H1 (cell line): ENCODE data around the gene HPS3. TPM values are rescaled to one million over a fixed set of nuclear protein-coding genes. Genes with fewer than 3 reads are reported as not detected.

Experiments used
- CTCF ChIA-PET: fragments of 300-600 bp; sonication (Branson Sonifier 250); formaldehyde crosslinking; loops from one replicate; lab custom pipeline; 2021; ENCODE audit not compliant: partially characterized antibody; lab: Charles Lee
- POLR2A ChIA-PET: fragments of 300-600 bp; sonication (Branson Sonifier 250); formaldehyde crosslinking; loops from one replicate; lab custom pipeline; 2021; ENCODE audit warnings: inconsistent platforms; ENCODE audit not compliant: partially characterized antibody; lab: Charles Lee
- DNase-seq, 2 experiments: peaks; one replicate each; pipeline versions ENCODE4 v3.0.0 to v3.0.0-alpha.2; 2010 to 2022; ENCODE audit warnings: low spot score in 2 of 2, low read depth in 1 of 2, mixed read lengths in 1 of 2
- FAIRE-seq: peaks from 2 replicates; lab custom pipeline; 2011; peaks lifted over from hg19 to GRCh38; lab: Jason Lieb, UNC
- H2AFZ ChIP-seq: 2 replicates; pipeline ENCODE4 v1.8.1; 2012; ENCODE audit warnings: low read length, inconsistent platforms
- H2AK5ac ChIP-seq: 2 replicates; pipeline ENCODE4 v1.6.1; 2013; ENCODE audit warnings: low read depth, low read length
- H2BK120ac ChIP-seq: replicated peaks from 2 replicates; pipeline ENCODE3; 2013; ENCODE audit warnings: low read depth, low read length, inconsistent platforms
- H2BK12ac ChIP-seq: 2 replicates; pipeline ENCODE4 v1.6.1; 2013; ENCODE audit warnings: low read depth, low read length
- H2BK15ac ChIP-seq: 2 replicates; pipeline ENCODE4 v1.6.1; 2013; ENCODE audit warnings: low read length
- H2BK20ac ChIP-seq: 2 replicates; pipeline ENCODE4 v1.6.1; 2013; ENCODE audit warnings: low read length
- H2BK5ac ChIP-seq: 2 replicates; pipeline ENCODE4 v1.6.1; 2013; ENCODE audit warnings: low read depth, low read length
- H3K14ac ChIP-seq: 2 replicates; pipeline ENCODE4 v1.6.1; 2013; ENCODE audit warnings: inconsistent platforms; ENCODE audit not compliant: insufficient read length
- H3K18ac ChIP-seq: 2 replicates; pipeline ENCODE4 v1.6.1; 2013; ENCODE audit warnings: low read length; ENCODE audit errors: extremely low read depth
- H3K23ac ChIP-seq: 2 replicates; pipeline ENCODE4 v1.6.1; 2013; ENCODE audit warnings: inconsistent platforms; ENCODE audit not compliant: insufficient read length
- H3K23me2 ChIP-seq: 2 replicates; pipeline ENCODE4 v1.6.1; 2013; ENCODE audit warnings: low read depth, low read length
- H3K27ac ChIP-seq: 2 replicates; pipeline ENCODE4 v1.6.1; 2011; ENCODE audit warnings: low read depth, low read length, inconsistent platforms
- H3K27me3 ChIP-seq, 4 experiments: replicated peaks in 1 of 4; 1 replicate in 1 of 4; 2 replicates in 3 of 4; pipeline versions ENCODE4 v1.6.1 to v1.8.1; 2011 to 2013; ENCODE audit warnings: low read length in 3 of 4, mild to moderate bottlenecking in 3 of 4, inconsistent platforms in 2 of 4, mixed read lengths in 2 of 4, moderate library complexity in 1 of 4; ENCODE audit not compliant: control insufficient read depth in 3 of 4, insufficient read depth in 3 of 4; ENCODE audit errors: extremely low read depth in 1 of 4
- H3K36me3 ChIP-seq, 4 experiments: 2 replicates each; pipeline versions ENCODE4 v1.6.1 to v1.8.1; 2011 to 2013; ENCODE audit warnings: mild to moderate bottlenecking in 4 of 4, low read length in 3 of 4, moderate library complexity in 2 of 4, control low read depth in 1 of 4, inconsistent platforms in 1 of 4; ENCODE audit not compliant: insufficient read depth in 4 of 4, control insufficient read depth in 2 of 4
- H3K4ac ChIP-seq: replicated peaks from 2 replicates; pipeline ENCODE3; 2013; ENCODE audit warnings: low read length, low read depth, mixed read lengths, inconsistent platforms; ENCODE audit not compliant: insufficient read length
- H3K4me1 ChIP-seq, 4 experiments: replicated peaks in 1 of 4; 1 replicate in 1 of 4; 2 replicates in 3 of 4; pipeline versions ENCODE4 v1.6.1 to v1.8.1; 2011 to 2013; ENCODE audit warnings: low read length in 3 of 4, inconsistent platforms in 2 of 4, mixed read lengths in 1 of 4; ENCODE audit not compliant: insufficient read depth in 4 of 4, control insufficient read depth in 3 of 4
- H3K4me2 ChIP-seq, 2 experiments: 2 replicates each; pipeline versions ENCODE4 v1.6.1 to v1.8.1; 2011 to 2013; ENCODE audit warnings: low read depth in 2 of 2, low read length in 2 of 2, control low read depth in 1 of 2, inconsistent platforms in 1 of 2, mild to moderate bottlenecking in 1 of 2; ENCODE audit not compliant: insufficient read depth in 1 of 2
- H3K4me3 ChIP-seq, 4 experiments: fragments of 200-600, 300-600 bp in 1 of 4; sonication (generic), shearing (Covaris generic), sonication (Bioruptor Twin) in 1 of 4; 2 replicates each; pipeline versions ENCODE4 v1.5.1 to v1.8.1; 2011 to 2016; ENCODE audit warnings: low read length in 4 of 4, low read depth in 3 of 4, control low read depth in 2 of 4, inconsistent platforms in 2 of 4, mild to moderate bottlenecking in 2 of 4, mixed read lengths in 1 of 4, moderate library complexity in 1 of 4; ENCODE audit not compliant: insufficient read depth in 2 of 4; ENCODE audit errors: extremely low read depth in 1 of 4
- H3K56ac ChIP-seq: replicated peaks from 2 replicates; pipeline ENCODE3; 2013; ENCODE audit warnings: low read depth, mild to moderate bottlenecking, mixed read lengths, low read length, inconsistent platforms; ENCODE audit not compliant: insufficient read length
- H3K79me1 ChIP-seq: 2 replicates; pipeline ENCODE4 v1.6.1; 2013; ENCODE audit warnings: low read depth, low read length, control low read depth
- H3K79me2 ChIP-seq, 2 experiments: 2 replicates each; pipeline versions ENCODE4 v1.6.1 to v1.8.1; 2012 to 2013; ENCODE audit warnings: low read length in 2 of 2, mild to moderate bottlenecking in 2 of 2, inconsistent platforms in 1 of 2; ENCODE audit not compliant: insufficient read depth in 2 of 2, control insufficient read depth in 1 of 2
- H3K9ac ChIP-seq, 4 experiments: replicated peaks in 1 of 4; 1 replicate in 1 of 4; 2 replicates in 3 of 4; pipeline versions ENCODE4 v1.6.1 to v1.8.1; 2011 to 2013; ENCODE audit warnings: low read depth in 3 of 4, low read length in 3 of 4, control low read depth in 2 of 4, mild to moderate bottlenecking in 2 of 4, moderate library complexity in 2 of 4, inconsistent platforms in 1 of 4; ENCODE audit errors: extremely low read depth in 1 of 4
- H3K9me3 ChIP-seq, 2 experiments: 2 replicates each; pipeline versions ENCODE4 v1.6.1 to v1.8.1; 2012 to 2013; ENCODE audit warnings: mild to moderate bottlenecking in 2 of 2, moderate library complexity in 2 of 2, control low read depth in 1 of 2, inconsistent platforms in 1 of 2, low read depth in 1 of 2, low read length in 1 of 2, mixed read lengths in 1 of 2; ENCODE audit not compliant: insufficient read depth in 2 of 2
- H4K20me1 ChIP-seq, 2 experiments: replicated peaks in 1 of 2; 2 replicates each; pipeline versions ENCODE3 to v1.8.1; 2011 to 2013; ENCODE audit warnings: inconsistent platforms in 2 of 2, low read length in 2 of 2, mild to moderate bottlenecking in 1 of 2; ENCODE audit not compliant: insufficient read depth in 2 of 2, control insufficient read depth in 1 of 2
- H4K5ac ChIP-seq: 2 replicates; pipeline ENCODE4 v1.6.1; 2013; ENCODE audit warnings: low read length, low read depth, mixed read lengths, inconsistent platforms; ENCODE audit not compliant: insufficient read length
- H4K8ac ChIP-seq: 2 replicates; pipeline ENCODE4 v1.8.0; 2013; ENCODE audit warnings: mild to moderate bottlenecking, moderate library complexity, low read length, inconsistent platforms; ENCODE audit not compliant: insufficient read depth; ENCODE audit errors: extremely low read depth
- H4K91ac ChIP-seq: replicated peaks from 2 replicates; pipeline ENCODE3; 2013; ENCODE audit warnings: low read length, mixed read lengths, inconsistent platforms; ENCODE audit not compliant: insufficient read length
- CHD1 ChIP-seq: IDR thresholded peaks from 2 replicates; pipeline ENCODE4 v1.6.1; 2012; ENCODE audit warnings: low read depth, low read length, improper control_type of control experiment
- CTCF ChIP-seq, 3 experiments: IDR thresholded peaks; 1 replicate in 2 of 3; 2 replicates in 1 of 3; pipeline versions ENCODE4 v1.5.1 to v1.6.1; 2011; ENCODE audit warnings: low read length in 3 of 3, mild to moderate bottlenecking in 3 of 3, inconsistent platforms in 2 of 3, low read depth in 1 of 3, moderate library complexity in 1 of 3; ENCODE audit not compliant: insufficient read depth in 1 of 3; ENCODE audit errors: control extremely low read depth in 1 of 3
- EGR1 ChIP-seq: IDR thresholded peaks from 2 replicates; pipeline ENCODE4 v1.6.1; 2011; ENCODE audit warnings: low read depth, low read length, borderline replicate concordance
- EP300 ChIP-seq, 2 experiments: IDR thresholded peaks; 1 replicate in 1 of 2; 2 replicates in 1 of 2; pipeline ENCODE4 v1.6.1; 2011 to 2012; ENCODE audit warnings: low read depth in 2 of 2, low read length in 2 of 2, mild to moderate bottlenecking in 2 of 2, borderline replicate concordance in 1 of 2, inconsistent platforms in 1 of 2, moderate library complexity in 1 of 2
- NRF1 ChIP-seq: IDR thresholded peaks from 2 replicates; pipeline ENCODE4 v1.6.1; 2011; ENCODE audit warnings: mild to moderate bottlenecking, low read depth, low read length, improper control_type of control experiment
- PHF8 ChIP-seq: fragments of 200-600 bp; sonication (generic); conservative IDR thresholded peaks from 2 replicates; pipeline ENCODE4 v1.7.1; 2012; ENCODE audit warnings: low read depth, mild to moderate bottlenecking, inconsistent platforms, low read length, moderate library complexity
- SP2 ChIP-seq: IDR thresholded peaks from 2 replicates; pipeline ENCODE4 v1.6.1; 2012; ENCODE audit warnings: mild to moderate bottlenecking, low read length, inconsistent platforms
- SP4 ChIP-seq: IDR thresholded peaks from 2 replicates; pipeline ENCODE4 v1.6.1; 2012; ENCODE audit warnings: low read length, inconsistent platforms
- SRF ChIP-seq: IDR thresholded peaks from 2 replicates; pipeline ENCODE4 v1.6.1; 2011; ENCODE audit warnings: mild to moderate bottlenecking, low read depth, low read length, moderate library complexity
- WGBS, 2 experiments: shearing (Covaris generic) in 1 of 2; methylation state at CpG; one replicate each; pipeline versions ENCODE4 v1.1.6 to v1.1.7; 2013 to 2015; ENCODE audit warnings: low lambda C conversion rate in 2 of 2, mixed read lengths in 2 of 2, inconsistent platforms in 1 of 2, low coverage in 1 of 2, missing lambda C conversion rate in 1 of 2; ENCODE audit not compliant: insufficient replicate concordance in 2 of 2, insufficient coverage in 1 of 2, insufficient read length in 1 of 2; ENCODE audit errors: extremely low coverage in 1 of 2, missing lambda C conversion rate in 1 of 2; 5-methylcytosine and 5-hydroxymethylcytosine counted together
- polyA plus RNA-seq, 7 experiments: library from polyadenylated mRNA; depleted of rRNA in 3 of 7; stranded (reverse) in 5 of 7; unstranded in 2 of 7; fragments of >200 nt in 5 of 7; fragments of 200-250 nt in 2 of 7; gene quantifications; 1 replicate in 5 of 7; 2 replicates in 1 of 7; 4 replicates in 1 of 7; pipeline versions ENCODE4 v1.2.1 to v1.2.3, GENCODE V29; 2011 to 2013; ENCODE audit warnings: missing spikeins in 2 of 7, mixed read lengths in 2 of 7
- total RNA-seq: library from RNA; stranded (reverse); fragmentation: NEBNext Ultra II Directional; extraction: Animal tissue kit (Norgen Biotek cat#: 25700); gene quantifications from 2 replicates; pipeline ENCODE4 v1.2.1, GENCODE V29; 2021

The HPS3 gene
- total and polyA plus RNA-seq, 2 of the 8 experiments (the other 6 are each of a cell fraction or from before 2014, with no cell fraction given), result 23.7 to 48.7 TPM

DNA sequence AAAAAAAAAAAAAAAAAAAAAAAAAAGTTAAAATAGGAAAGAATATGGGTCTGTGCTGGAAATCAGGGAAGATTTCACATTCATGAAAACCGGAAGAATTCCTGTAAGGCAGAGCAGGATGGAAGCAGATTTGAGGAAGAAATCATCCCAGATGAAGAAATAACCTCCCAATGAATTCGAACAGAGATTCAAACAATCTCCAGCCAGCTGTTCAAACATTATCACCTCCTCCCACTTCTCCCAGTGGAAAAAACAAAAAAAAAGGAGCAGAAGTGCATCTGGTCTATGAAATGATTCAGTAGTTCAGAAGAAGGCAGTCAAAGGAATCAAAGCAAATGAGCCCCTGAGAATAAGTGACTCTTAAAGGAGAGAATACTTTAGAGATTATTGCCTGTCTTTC lies 59.1 kb downstream of the HPS3 start:
- 0 out of 2 replicates have a peak overlapping the region, but pooled peaks have one; percentile 36 for H2BK20ac ChIP-seq
- H4K91ac ChIP-seq, result peak overlapping the region; percentile 17
- no peak overlapping the region for H3K56ac ChIP-seq
- TF ChIP-seq SRF (no peak), SP4 (no peak), EP300 (IDR thresholded peaks at IDR 0.05; ENCODE audit: borderline replicate concordance in 1 of 2, low read depth in 2 of 2, low read length in 2 of 2) (no peak), NRF1 (no peak), CTCF (IDR thresholded peaks at IDR 0.05; ENCODE audit: control extremely low read depth in 1 of 3, insufficient read depth in 1 of 3, low read depth in 1 of 3, low read length in 3 of 3) (no peak), CHD1 (no peak), PHF8 (no peak), SP2 (no peak), EGR1 (no peak)
- H3K4me2 ChIP-seq, result no peak overlapping the region
- H2BK12ac ChIP-seq, result no peak overlapping the region
- H2AK5ac ChIP-seq, result no peak overlapping the region
- peak overlapping the region; percentile 1 for H2BK120ac ChIP-seq
- H3K9ac ChIP-seq, result no peak overlapping the region
- H3K36me3 ChIP-seq, result peaks cover 0 to 10% (median 2%) of the 10 kb centered on the region in 4 experiments; a peak in 3 of 8 replicates
- no peak overlapping the region for H3K18ac ChIP-seq
- ChIA-PET POLR2A (no interaction called here), CTCF (no interaction called here)
- no peak overlapping the region for H3K23ac ChIP-seq
- H3K4me1 ChIP-seq, result peaks cover 0 to 12% (median 2%) of the 10 kb centered on the region in 4 experiments; a peak in 5 of 7 replicates
- H2BK15ac ChIP-seq, result no peak overlapping the region
- H4K5ac ChIP-seq, result no peak overlapping the region
- no peak overlapping the region for H3K27ac ChIP-seq
- WGBS, 2 experiments, result 90% methylated on average over 2 of the region's 2 CpGs; no CpG with 5 or more reads in 1 of the 2 experiments
- DNase-seq, result no peak
- no peaks in the 10 kb centered on the region for H3K23me2 ChIP-seq
- no peak overlapping the region for H2AFZ ChIP-seq
- peak overlapping the region; percentile 45; the same call in 1 of the 2 replicates for H2BK5ac ChIP-seq
- H3K4ac ChIP-seq, result no peak overlapping the region
- no peak overlapping the region for H3K14ac ChIP-seq
- no peaks in the 10 kb centered on the region for H3K27me3 ChIP-seq
- peaks cover 0 to 9% of the 10 kb centered on the region in 2 experiments; a peak in 2 of 4 replicates for H3K9me3 ChIP-seq
- no peaks in the 10 kb centered on the region for H4K20me1 ChIP-seq
- H3K79me2 ChIP-seq, result no peaks in the 10 kb centered on the region
- H3K4me3 ChIP-seq, result no peak overlapping the region
- no peak for FAIRE-seq
- no peak overlapping the region for H4K8ac ChIP-seq
- no peaks in the 10 kb centered on the region for H3K79me1 ChIP-seq
